Lung (tissue), 12 donors: Measurements from ENCODE around the gene ARL8A. TPM values are rescaled to one million over a fixed set of nuclear protein-coding genes. Genes with fewer than 3 reads are reported as not detected.
A peak's percentile ranks its signal among the peaks of the same experiment; 100 is the strongest.
"Not testable (repeated sequence)": the region's sequence is repeated elsewhere in the genome, so short reads cannot be mapped to it uniquely, and the experiment has no call there.

Source experiments
- ATAC-seq: fragments of 200-7000 bp; cut with Tn5 transposase; one replicate; pipeline ENCODE4 v1.9.1; 2020; ENCODE audit warnings: moderate number of reproducible peaks; ENCODE audit not compliant: insufficient read depth, low FRiP score
- DNase-seq, 3 donors: peaks; one replicate each; pipeline ENCODE4 v3.0.0-alpha.2; 2013 to 2017
- H3K27ac ChIP-seq, 2 donors: one replicate each; pipeline ENCODE4 v1.5.1; 2013; ENCODE audit warnings: mild to moderate bottlenecking in 2 of 2, moderate library complexity in 2 of 2, control low read depth in 1 of 2, inconsistent platforms in 1 of 2, low read depth in 1 of 2, low read length in 1 of 2
- H3K27me3 ChIP-seq, 3 donors: one replicate each; pipeline ENCODE4 v1.5.1; 2013; ENCODE audit warnings: low read length in 2 of 3; ENCODE audit not compliant: control insufficient read depth in 3 of 3, insufficient read depth in 3 of 3
- H3K36me3 ChIP-seq, 4 donors: one replicate each; pipeline ENCODE4 v1.5.1; 2013; ENCODE audit warnings: low read length in 4 of 4, mild to moderate bottlenecking in 1 of 4, moderate library complexity in 1 of 4; ENCODE audit not compliant: control insufficient read depth in 4 of 4, insufficient read depth in 4 of 4
- H3K4me1 ChIP-seq, 5 donors: one replicate each; pipeline ENCODE4 v1.5.1; 2013; ENCODE audit warnings: low read length in 5 of 5, mild to moderate bottlenecking in 2 of 5, moderate library complexity in 1 of 5; ENCODE audit not compliant: control insufficient read depth in 5 of 5, insufficient read depth in 5 of 5
- H3K4me3 ChIP-seq: one replicate; pipeline ENCODE4 v1.5.1; 2013; ENCODE audit warnings: mild to moderate bottlenecking, control low read depth, moderate library complexity
- H3K9ac ChIP-seq, 2 donors: one replicate each; pipeline ENCODE4 v1.5.1; 2013; ENCODE audit warnings: low read length in 2 of 2, control low read depth in 1 of 2; ENCODE audit not compliant: insufficient read depth in 1 of 2
- H3K9me3 ChIP-seq, 4 donors: one replicate each; pipeline ENCODE4 v1.5.1; 2013; ENCODE audit warnings: low read length in 3 of 4, mild to moderate bottlenecking in 1 of 4, moderate library complexity in 1 of 4; ENCODE audit not compliant: control insufficient read depth in 4 of 4, insufficient read depth in 3 of 4
- CTCF ChIP-seq: IDR thresholded peaks from 2 replicates; pipeline ENCODE4 v1.5.1; 2012; ENCODE audit warnings: mild to moderate bottlenecking; ENCODE audit errors: control extremely low read depth, extremely low read depth
- WGBS, 2 donors: extraction: QIAGEN DNeasy Blood & Tissue Kit; methylation state at CpG; one replicate each; pipeline ENCODE4 v1.1.7; 2013; 5-methylcytosine and 5-hydroxymethylcytosine counted together
- polyA plus RNA-seq, 2 donors: library from polyadenylated mRNA; stranded (reverse); fragments of 200-250 nt; gene quantifications; one replicate each; pipeline ENCODE4 v1.2.1, GENCODE V29; 2013
- total RNA-seq, 2 donors: library from RNA; depleted of rRNA in 1 of 2; stranded (reverse); fragments of >200 nt in 1 of 2; gene quantifications; one replicate each; pipeline ENCODE4 v1.2.1, GENCODE V29; 2014 to 2021
- donor health status: control.
- donor health status: control.
- donor health status: Bipolar disorder and iron deficiency.
- donor health status: healthy.
- donor health status: DM: yes; HTN: yes; CAD: no.

ARL8A gene
- total and polyA plus RNA-seq, 4 donors = 27.8 to 82.0 (median 48.8) TPM

GRCh38 chr1:202168861-202169260 is 24.3 kb upstream of the ARL8A start:
- Histone ChIP-seq H3K9me3 (no peaks in the 10 kb centered on the region), H3K9ac (no peak overlapping the region), H3K36me3 (no peaks in the 10 kb centered on the region), H3K4me3 (no peak overlapping the region), H3K27me3 (no peaks in the 10 kb centered on the region), H3K27ac (no peak overlapping the region), H3K4me1 (peaks cover 0 to 10% (median 3%) of the 10 kb centered on the region in 5 donors)
- 95 to 97% methylated on average over 7 of the region's 7 CpGs for WGBS, 2 donors
- DNase-seq (no peak), ATAC-seq (no peak)
- no peak for TF ChIP-seq CTCF

- 60 to 71% methylated on average over 18 of the region's 18 CpGs for WGBS, 2 donors
- peak; percentile 57 to 80 (median 78) for DNase-seq
- no peak overlapping the region for H3K4me3 ChIP-seq
Observed at GRCh38 chr1:202167708-202168415, 23.3 kb upstream of the ARL8A start.

GRCh38 chr1:202167054-202167453 is 22.5 kb upstream of the ARL8A start:
- H3K36me3 ChIP-seq, H3K27me3 ChIP-seq, H3K4me3 ChIP-seq, H3K9me3 ChIP-seq, ATAC-seq, H3K27ac ChIP-seq: not testable (repeated sequence)
- WGBS, 2 donors = 65 to 82% methylated on average over 11 to 13 of the region's 13 CpGs
- Histone ChIP-seq H3K9ac (peak overlapping the region in 1 of 2 donors; percentile 5), H3K4me1 (peaks cover 0 to 23% (median 3%) of the 10 kb centered on the region in 5 donors)
- peak; percentile 37 to 58 (median 49) for DNase-seq

More at GRCh38 chr1:202167708-202168415, 23.3 kb upstream of the ARL8A start:
- H3K36me3 ChIP-seq = no peaks in the 10 kb centered on the region
- no peak for TF ChIP-seq CTCF
- H3K27me3 ChIP-seq = no peaks in the 10 kb centered on the region
- no peak overlapping the region for H3K27ac ChIP-seq
- no peak for ATAC-seq
- no peaks in the 10 kb centered on the region for H3K9me3 ChIP-seq
- no peak overlapping the region for H3K9ac ChIP-seq
- H3K4me1 ChIP-seq = peaks cover 0 to 15% (median 3%) of the 10 kb centered on the region in 5 donors

- Histone ChIP-seq H3K9me3 (no peaks in the 10 kb centered on the region), H3K9ac (peak overlapping the region in 1 of 2 donors; percentile 38), H3K36me3 (no peaks in the 10 kb centered on the region), H3K27ac (no peak overlapping the region), H3K4me3 (no peak overlapping the region), H3K27me3 (no peaks in the 10 kb centered on the region), H3K4me1 (peaks cover 0 to 30% (median 3%) of the 10 kb centered on the region in 5 donors)
- no peak for ATAC-seq
- 92 to 93% methylated on average over 9 of the region's 9 CpGs for WGBS, 2 donors
- DNase-seq = no peak
- no peak for TF ChIP-seq CTCF
Observed at GRCh38 chr1:202165942-202166843, 21.7 kb upstream of the ARL8A start.
